GM12891 (cell line): ENCODE data around the gene BAZ1A.

Experiments
- POLR2A ChIP-seq: IDR thresholded peaks from 2 replicates; pipeline ENCODE4 v1.6.1; 2011; ENCODE audit warnings: low read depth, low read length, control low read depth
- POU2F2 ChIP-seq: IDR thresholded peaks from 2 replicates; pipeline ENCODE4 v1.6.1; 2011; ENCODE audit warnings: low read depth, mild to moderate bottlenecking, control low read depth, low read length, moderate library complexity

DNA sequence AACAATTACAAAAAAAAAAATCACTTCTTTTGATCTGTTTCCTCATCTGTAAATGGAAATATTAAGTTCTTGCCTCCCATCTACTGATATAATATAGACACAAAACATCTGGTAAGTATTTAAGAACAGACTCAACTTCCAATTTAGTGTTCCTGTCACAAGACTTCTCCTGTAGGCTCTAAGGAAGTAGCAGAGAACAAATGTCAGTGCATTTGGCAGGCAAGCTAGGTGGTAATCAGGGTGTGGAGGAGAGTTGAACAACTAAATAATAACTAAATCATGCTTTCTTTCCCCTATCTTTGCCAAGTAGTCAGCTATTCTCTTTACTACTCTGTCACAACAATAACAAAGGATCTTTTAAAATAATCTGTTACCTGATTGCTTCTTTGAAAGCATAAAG lies 22.1 kb downstream of the BAZ1A start:
- TF ChIP-seq POLR2A = no peak
- no peak for TF ChIP-seq POU2F2
